ENCODE results near the gene TMEM273. TPM values are rescaled to one million over a fixed set of nuclear protein-coding genes. Genes with fewer than 3 reads are reported as not detected.

The TMEM273 gene
- total and polyA plus RNA-seq, 2 of the 4 experiments (the other 2 are of a cell fraction) = not detected

DNA sequence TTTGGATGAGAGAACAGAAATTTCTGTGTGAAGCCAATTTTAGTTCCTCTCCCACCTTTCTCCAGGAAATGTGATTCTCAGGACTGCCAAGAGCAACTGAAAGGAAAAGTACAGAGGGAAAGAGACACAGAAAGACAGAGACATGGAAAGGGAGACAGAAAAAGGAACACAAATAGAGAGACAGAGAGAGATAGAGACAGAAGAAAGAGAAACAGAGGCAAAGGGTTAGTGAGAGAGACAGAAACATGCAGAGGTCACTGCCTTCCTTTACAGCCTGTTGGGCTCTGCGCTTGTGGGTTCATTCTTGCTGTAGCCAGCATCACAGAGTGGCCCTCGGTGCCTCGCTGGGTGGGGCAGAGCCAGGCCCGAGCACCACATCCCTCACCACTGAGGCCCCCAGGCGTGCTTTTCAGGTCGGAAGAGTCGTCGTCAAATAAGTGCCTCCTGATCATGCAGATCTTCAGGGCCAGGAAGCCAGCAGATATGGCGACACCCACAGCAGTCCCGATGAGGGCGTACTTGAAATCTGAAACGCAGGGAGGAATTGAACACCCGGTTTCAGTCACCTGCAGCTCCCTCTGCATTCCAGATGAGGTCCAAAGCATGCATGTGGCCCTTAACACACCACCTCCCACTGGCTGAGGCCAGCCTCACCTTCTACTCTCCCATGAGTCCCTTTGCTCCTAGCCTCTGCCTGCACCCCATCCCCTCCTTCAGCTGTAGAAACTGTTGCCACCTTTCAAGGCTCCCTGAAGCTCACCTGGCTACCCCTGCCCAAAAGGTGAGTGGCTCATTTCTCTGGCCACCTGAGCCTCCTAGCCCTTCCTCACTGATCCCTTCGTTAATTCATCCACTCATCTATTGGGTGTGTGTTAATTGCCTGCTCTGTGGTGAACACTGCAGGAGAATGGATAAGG lies 21.4 kb downstream of the TMEM273 start:
- H3K4me1 ChIP-seq (ENCODE audit: control insufficient read depth, insufficient read depth, low read length) = peaks cover 5% of the 10 kb centered on the region
- no peaks in the 10 kb centered on the region for H3K79me1 ChIP-seq (ENCODE audit: low read depth in 1 of 2, low read length in 2 of 2)
- H2AFZ ChIP-seq (replicated peaks; ENCODE audit: low read length, poor library complexity) = no peak overlapping the region
- TF ChIP-seq MXI1 (IDR thresholded peaks at IDR 0.05; ENCODE audit: borderline replicate concordance, low read depth, low read length) (no peak), MAFK (IDR thresholded peaks at IDR 0.05; ENCODE audit: low read depth, low read length) (no peak), CTCF (conservative IDR thresholded peaks at IDR 0.05; ENCODE audit: low read depth, low read length) (no peak), NFE2L2 (IDR thresholded peaks at IDR 0.05; ENCODE audit: low read depth, low read length) (no peak), MAZ (IDR thresholded peaks at IDR 0.05; ENCODE audit: borderline replicate concordance, low read depth, low read length) (no peak), ELK1 (IDR thresholded peaks at IDR 0.05; ENCODE audit: borderline replicate concordance, low read depth, low read length) (no peak), BHLHE40 (IDR thresholded peaks at IDR 0.05; ENCODE audit: low read depth, low read length) (no peak), SMC3 (IDR thresholded peaks at IDR 0.05; ENCODE audit: low read depth, low read length) (no peak), RFX5 (IDR thresholded peaks at IDR 0.05; ENCODE audit: low read depth, low read length) (no peak), USF2 (IDR thresholded peaks at IDR 0.05; ENCODE audit: low read depth, low read length) (no peak)
- H3K9ac ChIP-seq (ENCODE audit: low read depth, low read length) = no peak overlapping the region
- H3K27me3 ChIP-seq (ENCODE audit: control insufficient read depth, insufficient read depth, low read length) = no peaks in the 10 kb centered on the region
- H3K56ac ChIP-seq (ENCODE audit: extremely low read depth, insufficient read depth, low read length) = no peak overlapping the region
- CTCF ChIA-PET = no interaction called here
- H3K36me3 ChIP-seq (ENCODE audit: control insufficient read depth, insufficient read depth, low read length) = no peaks in the 10 kb centered on the region
- H3K4me2 ChIP-seq (ENCODE audit: low read depth, low read length) = no peak overlapping the region
- ATAC-seq (ENCODE audit: low read depth) (no peak), DNase-seq (no peak)
- no peak overlapping the region for H2BK120ac ChIP-seq (ENCODE audit: low read depth, low read length)
- intact Hi-C loops (cut with micrococcal nuclease) (loop anchor here (10.0 kb wide), 1 partner anchor 348 kb away; no protein-coding TSS in a partner anchor), dilution Hi-C loops (cut with HindIII; ENCODE audit: low sequenced_read_pairs, unreplicated experiment) (no loop called here), in situ Hi-C loops (cut with MboI; ENCODE audit: low sequenced_read_pairs) (no loop called here)
- no peak overlapping the region for H2AK9ac ChIP-seq (replicated peaks; ENCODE audit: low read depth, low read length, poor library complexity)
- POLR2A ChIA-PET (ENCODE audit: unreplicated experiment) = no interaction called here
- H4K8ac ChIP-seq (ENCODE audit: low read depth in 2 of 2, low read length in 2 of 2) = no peak overlapping the region
- H4K5ac ChIP-seq (ENCODE audit: low read depth, low read length) = no peak overlapping the region
- 87% methylated on average over 11 of the region's 14 CpGs; no CpG with 5 or more reads in 1 of the 2 experiments for WGBS, 2 experiments (ENCODE audit: extremely low coverage in 2 of 2, insufficient read length in 1 of 2)
- H2BK15ac ChIP-seq (ENCODE audit: low read depth, low read length) = no peak overlapping the region
- no peak overlapping the region for H3K23ac ChIP-seq (ENCODE audit: low read depth, low read length)
- H2BK5ac ChIP-seq (ENCODE audit: low read depth, low read length, poor library complexity, severe bottlenecking) = no peak overlapping the region
- no peak overlapping the region for H3K4me3 ChIP-seq (ENCODE audit: insufficient read depth, low read depth, low read length)
- H2AK5ac ChIP-seq (ENCODE audit: low read depth, low read length) = no peak overlapping the region
- H4K20me1 ChIP-seq (ENCODE audit: insufficient read depth, low read length) = no peaks in the 10 kb centered on the region
- H4K91ac ChIP-seq (ENCODE audit: insufficient read depth, low read depth, low read length) = no peak overlapping the region
- no peak overlapping the region; the same call in 1 of the 2 replicates for H3K4ac ChIP-seq (ENCODE audit: low read depth, low read length)
- no peak overlapping the region for H3K18ac ChIP-seq (ENCODE audit: low read depth, low read length)
- H3K27ac ChIP-seq (ENCODE audit: insufficient read depth, low read length) = no peak overlapping the region
- H3K9me3 ChIP-seq (ENCODE audit: control insufficient read depth, insufficient read depth, low read length) = no peaks in the 10 kb centered on the region
- H3K14ac ChIP-seq (replicated peaks; ENCODE audit: low read depth, low read length) = no peak overlapping the region
- no TSS peak for BruUV-seq (replicated peaks)
- H2BK20ac ChIP-seq (ENCODE audit: low read depth, low read length) = no peak overlapping the region
- H3K9me1 ChIP-seq (ENCODE audit: insufficient read depth, low read length) = peaks cover 7% of the 10 kb centered on the region; the same call in 1 of the 2 replicates
